ENCODE results near the gene IP6K2.

The IP6K2 gene

DNA sequence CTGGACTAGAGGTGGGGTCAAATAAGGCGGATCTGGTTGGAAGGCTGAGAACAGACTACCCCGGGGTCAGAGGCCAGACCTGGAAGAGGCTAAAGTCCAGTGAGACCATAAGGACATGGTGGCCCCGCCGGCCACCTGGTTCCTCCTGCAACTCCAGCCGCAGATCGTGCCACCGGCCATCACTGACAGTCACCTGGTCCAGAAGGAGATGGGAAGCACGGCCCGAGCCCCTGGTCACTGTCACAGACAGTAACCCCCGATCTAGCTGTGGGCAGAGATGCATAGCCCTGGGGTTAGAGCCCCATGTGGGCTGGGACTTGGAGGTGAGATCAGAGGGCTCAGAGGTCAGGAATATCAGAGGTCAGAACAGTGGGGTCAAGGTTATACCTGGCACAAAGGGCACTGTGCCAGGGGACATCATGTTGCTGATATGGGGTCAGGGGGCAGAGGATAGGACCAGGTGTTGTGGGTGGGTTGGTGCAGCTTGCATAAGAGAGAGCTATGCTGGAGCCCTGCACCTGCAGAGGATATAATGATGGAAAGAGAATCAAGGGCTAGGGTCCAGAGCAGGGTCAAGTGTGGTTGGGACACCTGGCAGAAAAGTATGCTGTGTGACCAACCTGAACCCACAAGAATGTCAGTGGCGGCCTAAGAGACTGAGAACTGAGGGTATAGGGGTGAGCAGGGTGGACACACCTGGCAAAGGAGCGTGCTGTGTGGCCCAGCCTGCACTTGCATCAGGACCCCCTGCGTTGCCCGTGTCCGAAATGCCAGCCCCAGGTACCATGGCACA lies 63.9 kb downstream of the IP6K2 start:
- DNase-seq (ENCODE audit: low read depth, low spot score): no peak
- no peak overlapping the region for H3K4me3 ChIP-seq (ENCODE audit: low read length)

DNA sequence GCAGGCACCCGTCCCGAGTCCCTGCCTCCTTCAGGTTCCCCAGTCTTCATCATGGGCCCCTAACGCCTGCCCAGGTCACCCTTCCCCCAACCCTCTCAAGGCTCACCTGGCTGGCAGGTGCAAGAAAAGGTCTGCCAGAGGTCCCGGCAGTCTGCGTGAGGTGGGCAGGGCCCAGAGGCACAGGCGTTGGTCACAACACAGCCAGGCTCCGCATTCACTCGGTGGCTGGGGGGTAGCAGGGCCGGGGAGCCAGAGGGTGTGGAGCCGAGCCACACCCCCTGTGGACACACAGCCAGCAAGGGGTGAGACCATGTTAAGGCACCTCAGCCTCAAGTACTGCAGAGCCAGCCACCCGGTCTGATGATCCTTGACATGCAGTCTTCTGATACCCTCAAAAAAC lies 65.2 kb downstream of the IP6K2 start:
- no peak overlapping the region for H3K4me3 ChIP-seq (ENCODE audit: low read length)
- DNase-seq (ENCODE audit: low read depth, low spot score): no peak

DNA sequence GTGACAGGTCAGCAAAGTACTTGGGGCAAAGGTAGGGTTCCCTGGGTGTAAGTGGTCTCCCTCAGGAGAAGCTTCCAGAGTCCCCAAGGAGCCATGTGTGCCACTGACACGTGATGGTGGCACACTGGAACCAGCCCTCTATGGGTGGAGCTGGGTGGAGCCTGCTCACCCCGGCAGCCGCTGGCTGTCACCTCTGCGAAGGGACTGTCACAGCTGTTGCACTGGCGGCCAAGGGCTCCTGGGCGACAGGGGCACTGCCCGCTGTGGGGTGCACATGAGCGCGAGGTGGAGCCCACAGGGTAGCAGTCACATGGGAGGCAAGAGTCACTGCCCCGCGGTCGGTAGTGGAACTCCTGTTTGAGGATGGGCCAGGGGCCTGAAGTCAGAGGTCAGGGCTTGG lies 66.3 kb downstream of the IP6K2 start:
- no peak for DNase-seq (ENCODE audit: low read depth, low spot score)
- H3K4me3 ChIP-seq (ENCODE audit: low read length): no peak overlapping the region

DNA sequence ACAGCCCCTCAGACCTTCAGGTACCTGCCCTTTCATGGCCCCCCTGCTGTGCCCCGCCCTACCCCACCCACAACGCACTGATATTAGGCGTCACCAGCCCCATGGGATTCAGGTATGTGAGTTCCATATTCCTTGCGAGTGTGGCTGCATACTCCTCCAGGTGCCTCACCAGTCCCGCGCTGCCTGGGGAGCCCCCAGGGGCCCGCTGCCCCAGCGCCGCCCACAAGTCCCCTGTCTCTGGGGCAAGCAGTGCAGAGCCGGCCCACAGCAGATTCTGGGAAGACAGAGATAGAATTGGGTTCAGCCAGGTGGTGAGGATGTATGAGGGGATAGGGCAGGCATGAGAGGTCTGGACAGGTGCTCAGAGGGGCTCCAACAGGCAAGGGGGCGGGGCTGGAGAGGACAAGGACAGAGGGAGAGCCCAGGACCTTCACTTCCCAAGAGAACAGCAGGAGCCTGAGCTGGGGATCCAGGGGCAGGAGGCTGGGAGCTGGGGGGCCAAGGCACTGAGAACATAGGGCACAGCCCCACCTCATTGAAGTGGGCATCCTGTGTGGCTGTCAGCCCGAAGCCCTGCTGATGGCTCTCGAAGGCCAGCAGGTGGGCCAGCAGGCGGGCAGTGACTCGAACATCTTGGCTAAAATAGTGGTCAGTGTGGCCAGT lies 68.7 kb downstream of the IP6K2 start:
- no peak overlapping the region for H3K4me3 ChIP-seq (ENCODE audit: low read length)
- no peak for DNase-seq (ENCODE audit: low read depth, low spot score)

DNA sequence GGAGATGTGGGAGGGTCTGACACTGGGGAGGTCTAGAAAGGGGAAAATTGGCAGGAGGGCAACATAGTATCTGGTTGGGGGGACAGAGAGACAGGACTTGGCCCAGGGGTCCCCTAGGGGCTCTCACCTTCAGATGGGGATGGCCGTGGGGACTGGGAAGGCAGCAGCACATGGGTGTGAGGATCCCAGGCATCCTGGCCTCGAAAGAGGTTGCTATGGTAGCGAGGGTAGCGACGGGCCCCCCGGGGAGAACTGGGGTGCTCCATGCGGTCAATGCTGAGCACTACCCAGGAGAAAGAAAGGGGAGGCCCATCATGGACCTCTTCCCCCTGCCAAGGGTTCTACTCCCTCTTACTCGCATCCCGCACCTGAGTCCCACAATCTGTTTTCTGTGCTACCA lies 69.3 kb downstream of the IP6K2 start:
- no peak for DNase-seq (ENCODE audit: low read depth, low spot score)
- no peak overlapping the region for H3K4me3 ChIP-seq (ENCODE audit: low read length)

DNA sequence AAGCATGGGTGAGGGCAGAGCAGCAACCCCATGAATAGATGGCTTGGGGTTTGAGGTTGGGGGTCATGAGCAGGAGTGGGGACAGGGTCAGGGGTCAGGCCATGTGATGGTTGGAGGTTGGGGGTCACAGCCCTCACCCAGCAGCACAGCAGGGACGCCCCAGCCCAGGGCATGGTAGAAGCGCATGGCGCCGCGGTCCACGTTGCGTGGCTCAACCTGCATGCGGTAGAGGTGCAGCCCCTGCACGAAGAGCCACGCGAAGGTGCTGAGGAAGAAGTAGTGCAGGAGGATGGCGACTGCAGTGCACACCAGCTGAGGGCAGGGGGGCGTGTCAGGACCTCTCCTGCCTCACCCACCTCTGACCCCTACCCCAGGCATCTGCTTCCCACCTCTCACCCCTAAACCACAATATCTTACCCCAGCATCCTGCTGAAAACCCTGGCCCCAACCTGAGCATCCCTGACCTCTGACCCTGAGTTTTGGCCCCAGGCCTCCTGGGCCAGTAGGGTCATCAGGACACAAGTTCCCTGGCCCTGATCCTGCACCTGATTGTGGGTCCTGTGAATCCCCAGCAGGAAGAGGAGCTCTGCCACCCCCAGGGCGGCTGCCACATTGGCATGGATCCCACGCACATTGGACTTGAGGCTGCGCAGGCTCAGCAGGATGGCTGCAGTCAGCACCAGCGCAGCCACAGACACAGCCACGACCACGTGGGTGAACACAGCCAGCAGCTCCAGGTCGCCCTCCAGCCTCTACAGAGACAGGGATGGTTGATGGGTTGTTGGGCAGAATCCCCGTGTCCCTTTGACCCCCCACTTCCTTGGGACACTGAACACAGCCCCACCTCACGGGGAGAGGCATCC lies 71.9 kb downstream of the IP6K2 start:
- DNase-seq (ENCODE audit: low read depth, low spot score): no peak
- no peak overlapping the region for H3K4me3 ChIP-seq (ENCODE audit: low read length)

DNA sequence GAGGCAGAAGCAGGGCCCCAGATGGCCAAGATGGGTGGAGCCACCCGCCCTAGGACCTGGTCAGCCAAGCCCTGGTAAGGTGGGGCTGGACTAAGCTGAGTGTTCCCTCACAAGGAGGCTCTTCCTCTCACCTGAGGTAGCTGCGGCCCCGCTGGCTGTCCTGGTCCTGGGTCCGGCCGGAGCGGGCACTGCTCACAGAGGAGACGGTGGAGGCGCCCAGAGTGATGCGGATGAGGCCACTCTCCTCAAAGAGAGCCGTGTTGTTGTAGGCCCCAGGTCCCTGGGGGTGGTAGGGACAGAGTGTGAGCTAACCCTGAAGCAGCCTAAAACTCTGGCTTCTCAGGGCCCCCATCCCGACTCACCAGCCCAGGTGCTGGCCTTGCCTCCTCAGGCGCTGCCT lies 74.4 kb downstream of the IP6K2 start:
- H3K4me3 ChIP-seq (ENCODE audit: low read length): no peak overlapping the region
- DNase-seq (ENCODE audit: low read depth, low spot score): no peak

DNA sequence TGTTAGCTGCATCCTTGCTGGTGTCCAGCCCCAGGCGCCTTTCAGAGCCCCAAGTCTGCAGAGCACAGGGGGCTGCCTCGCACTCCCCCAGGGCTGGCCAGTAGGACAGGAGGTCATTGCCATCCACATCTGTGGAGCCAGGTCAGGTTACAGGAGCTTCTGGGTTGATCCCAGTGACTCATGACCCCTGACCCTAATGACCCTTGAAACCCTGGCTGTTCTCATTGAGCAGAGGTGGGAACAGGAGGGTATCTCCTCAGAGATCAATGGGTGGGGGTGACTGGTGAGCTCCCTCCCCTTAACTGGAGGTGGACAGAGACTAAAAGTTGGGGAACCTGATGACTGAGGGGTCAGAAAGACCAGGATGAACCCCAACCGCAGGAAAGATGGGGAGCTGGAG lies 75.6 kb downstream of the IP6K2 start:
- no peak for DNase-seq (ENCODE audit: low read depth, low spot score)
- no peak overlapping the region for H3K4me3 ChIP-seq (ENCODE audit: low read length)

DNA sequence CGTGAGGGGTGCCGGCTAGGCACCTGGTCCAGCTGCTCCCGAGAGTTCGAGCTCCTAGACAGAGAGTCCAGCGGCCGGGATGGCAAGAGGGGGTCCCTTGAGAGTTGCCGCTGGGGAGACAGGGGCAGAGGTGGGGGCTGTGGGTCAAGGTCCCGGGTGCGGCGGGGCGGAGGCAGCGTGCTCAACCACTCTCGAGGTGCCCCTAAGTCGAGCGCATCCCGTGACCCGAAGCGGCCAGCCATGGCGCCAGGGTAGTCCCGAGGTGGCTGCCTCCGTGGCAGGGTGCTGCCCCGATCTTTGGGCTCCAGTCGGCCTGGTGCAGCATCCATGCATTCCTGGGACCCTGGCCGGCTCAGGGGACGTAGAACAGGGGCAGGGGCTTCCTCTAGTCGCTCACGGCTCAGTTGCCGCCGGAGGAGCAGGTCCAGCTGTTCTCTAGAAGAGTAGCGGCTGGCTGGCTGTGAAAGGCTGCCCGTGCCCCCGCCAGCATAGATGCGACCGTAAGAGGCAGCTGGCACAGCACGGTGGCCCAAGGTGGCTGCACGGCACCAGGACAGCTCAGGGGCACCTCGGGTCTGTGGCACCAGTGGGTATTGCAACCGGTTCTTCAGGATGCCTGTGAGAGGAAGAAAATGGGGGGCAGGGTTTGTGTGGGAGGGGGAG lies 76.9 kb downstream of the IP6K2 start:
- no peak overlapping the region for H3K4me3 ChIP-seq (ENCODE audit: low read length)
- no peak for DNase-seq (ENCODE audit: low read depth, low spot score)

Data from Jurkat, Clone E6-1 (cell line).